H1 (cell line): ENCODE data around the gene TMPRSS2. TPM values are rescaled to one million over a fixed set of nuclear protein-coding genes. Genes with fewer than 3 reads are reported as not detected.

Experiments used
- EZH2 ChIP-seq: fragments of 200-600 bp; sonication (generic); IDR thresholded peaks from 2 replicates; pipeline ENCODE4 v1.7.1; 2012; ENCODE audit warnings: low read depth, mild to moderate bottlenecking, moderate library complexity, low read length, inconsistent platforms; ENCODE audit not compliant: severe bottlenecking
- polyA plus RNA-seq, 7 experiments: library from polyadenylated mRNA; depleted of rRNA in 3 of 7; stranded (reverse) in 5 of 7; unstranded in 2 of 7; fragments of >200 nt in 5 of 7; fragments of 200-250 nt in 2 of 7; gene quantifications; 1 replicate in 5 of 7; 2 replicates in 1 of 7; 4 replicates in 1 of 7; pipeline versions ENCODE4 v1.2.1 to v1.2.3, GENCODE V29; 2011 to 2013; ENCODE audit warnings: missing spikeins in 2 of 7, mixed read lengths in 2 of 7
- total RNA-seq: library from RNA; stranded (reverse); fragmentation: NEBNext Ultra II Directional; extraction: Animal tissue kit (Norgen Biotek cat#: 25700); gene quantifications from 2 replicates; pipeline ENCODE4 v1.2.1, GENCODE V29; 2021

The TMPRSS2 gene
- total and polyA plus RNA-seq, 2 of the 8 experiments (the other 6 are each of a cell fraction or from before 2014, with no cell fraction given), result 9.2 to 11.0 TPM

DNA sequence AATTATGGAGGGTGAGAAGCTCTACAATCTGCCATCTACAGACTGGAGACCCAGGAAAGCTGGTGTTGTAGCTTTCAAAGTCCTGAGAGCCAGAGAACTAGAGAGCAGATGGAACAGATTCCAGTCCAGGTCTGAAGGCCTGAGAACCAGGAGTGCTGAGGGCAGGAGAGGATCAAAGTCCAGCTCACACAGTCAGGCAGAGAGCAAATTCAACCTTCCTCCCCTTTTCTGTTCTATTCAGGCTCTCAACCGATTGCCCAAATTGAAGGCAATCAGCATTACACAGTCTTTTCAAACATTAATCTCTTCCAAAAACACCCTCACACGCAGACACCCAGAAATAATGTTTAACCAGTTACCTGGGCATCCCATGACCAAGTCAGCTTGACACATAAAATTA is 2.5 kb upstream of the TMPRSS2 start (continued):
- no peak for TF ChIP-seq EZH2
